ENCODE measurements around the gene CLECL1.
"Not testable (repeated sequence)": the region's sequence is repeated elsewhere in the genome, so short reads cannot be mapped to it uniquely, and the experiment has no call there.

The CLECL1 gene

DNA sequence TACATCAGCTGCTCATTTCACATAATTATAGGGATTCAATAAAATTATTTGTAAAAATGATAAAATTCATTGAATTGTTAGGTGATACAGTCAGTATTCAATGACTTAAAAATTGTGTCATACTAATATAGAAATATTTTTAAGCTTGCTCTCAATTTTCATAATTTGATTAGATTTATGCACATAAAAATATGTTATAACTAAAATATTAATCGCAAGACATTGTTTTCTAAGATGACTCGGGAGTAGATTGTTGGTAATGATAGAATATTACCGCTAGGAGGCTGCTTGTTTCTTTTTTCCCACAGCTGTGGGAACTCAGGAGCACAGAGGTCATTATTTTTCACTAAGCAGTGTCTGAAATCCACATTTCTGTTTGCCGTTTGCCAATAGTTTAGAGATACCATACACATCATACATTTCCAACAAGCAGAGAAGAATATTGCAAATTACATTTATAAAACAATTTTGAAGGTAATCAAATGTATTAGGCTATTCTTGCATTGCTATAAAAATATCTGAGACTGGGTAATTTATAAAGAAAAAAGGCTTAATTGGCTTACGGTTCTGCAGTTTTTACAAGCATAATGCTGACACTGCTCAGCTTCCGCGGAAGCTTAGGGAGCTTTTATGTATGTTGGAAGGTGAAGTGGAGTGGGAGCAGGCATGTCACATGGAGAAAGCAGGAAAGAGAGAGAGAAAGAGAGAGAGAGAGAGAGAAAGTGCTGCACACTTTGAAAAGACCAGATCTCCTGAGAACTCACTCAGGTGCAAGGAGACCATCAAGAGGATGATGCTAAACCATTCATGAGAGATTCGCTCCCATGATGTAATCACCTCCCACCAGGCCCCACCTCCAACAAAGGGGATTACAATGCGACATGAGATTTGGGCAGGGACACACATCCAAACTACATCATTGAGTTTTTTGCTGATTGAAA is 18.6 kb upstream of the CLECL1 start:
- peak; percentile 3 for DNase-seq

DNA sequence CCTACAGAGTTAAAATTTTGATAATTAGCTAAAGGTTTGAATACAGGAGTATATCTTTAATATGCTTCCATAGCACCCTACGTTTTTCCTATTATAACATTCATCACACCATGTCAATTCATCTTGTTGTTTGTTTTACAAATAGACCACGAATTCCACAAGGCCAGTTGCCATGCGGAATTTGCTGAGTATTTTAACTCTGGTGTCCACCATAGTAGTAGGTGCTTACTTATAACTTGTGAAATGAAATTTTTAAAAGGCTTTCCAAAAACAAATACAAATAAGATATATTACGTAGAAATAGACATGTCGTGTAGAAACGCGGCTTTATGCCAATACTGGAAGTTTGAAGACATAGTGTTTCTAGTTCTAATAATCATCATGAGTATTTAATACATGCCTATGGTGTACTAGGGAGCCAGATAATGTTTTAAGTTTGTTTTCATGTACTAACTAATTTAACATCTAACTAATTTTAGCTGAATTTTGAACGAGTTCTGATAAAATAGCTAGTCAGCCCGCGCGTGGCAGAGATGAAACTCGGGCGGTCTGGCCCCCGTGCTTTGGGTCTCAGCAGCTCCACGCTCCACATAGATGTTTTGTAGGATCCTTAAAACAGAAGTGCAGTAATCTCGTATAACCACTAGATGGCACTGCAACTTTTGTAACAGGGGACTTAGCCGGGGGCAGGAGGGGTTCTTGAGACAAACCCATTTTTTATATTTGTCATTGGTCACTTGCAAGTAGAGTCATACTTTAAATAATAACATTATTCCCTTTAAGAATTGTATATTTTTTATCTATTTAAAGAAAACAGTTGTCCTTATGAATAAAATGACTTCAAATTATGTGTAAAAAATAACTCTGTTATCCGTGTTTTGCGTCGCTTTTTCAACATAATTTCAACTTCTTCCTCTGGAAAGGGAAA is 17.6 kb upstream of the CLECL1 start:
- peak; percentile 68 for DNase-seq

DNA sequence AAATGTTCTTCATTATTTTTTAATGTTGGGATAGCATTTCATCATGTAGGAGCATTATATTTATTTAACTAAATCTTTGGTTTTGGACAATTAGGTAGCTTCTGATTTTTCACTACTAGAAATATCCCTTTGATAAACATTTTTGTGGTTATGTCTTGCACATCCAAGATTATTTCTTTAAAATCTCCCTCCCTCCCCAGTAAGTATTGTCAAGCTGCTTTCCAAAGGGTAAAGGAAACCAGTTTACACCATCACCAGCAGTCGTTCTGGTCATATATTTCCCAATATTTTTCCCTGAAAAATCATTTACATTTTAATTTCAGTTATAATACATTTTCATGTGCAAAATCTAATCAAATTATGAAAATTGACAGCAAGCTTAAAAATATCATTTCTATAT is 16.7 kb upstream of the CLECL1 start:
- no peak for DNase-seq

GRCh38 chr12:9745199-9745598 is 12.3 kb upstream of the CLECL1 start:
- no peak for DNase-seq

GRCh38 chr12:9742661-9743060 is 9.8 kb upstream of the CLECL1 start:
- no peak for DNase-seq

- DNase-seq: no peak
These were observed 8.8 kb upstream of the CLECL1 start for GRCh38 chr12:9741726-9742125.

GRCh38 chr12:9740106-9740750 is 7.3 kb upstream of the CLECL1 start:
- no peak for DNase-seq

GRCh38 chr12:9739404-9740105 is 6.7 kb upstream of the CLECL1 start:
- not testable (repeated sequence) for DNase-seq

GRCh38 chr12:9738905-9739304 is 6.0 kb upstream of the CLECL1 start:
- not testable (repeated sequence) for DNase-seq

DNA sequence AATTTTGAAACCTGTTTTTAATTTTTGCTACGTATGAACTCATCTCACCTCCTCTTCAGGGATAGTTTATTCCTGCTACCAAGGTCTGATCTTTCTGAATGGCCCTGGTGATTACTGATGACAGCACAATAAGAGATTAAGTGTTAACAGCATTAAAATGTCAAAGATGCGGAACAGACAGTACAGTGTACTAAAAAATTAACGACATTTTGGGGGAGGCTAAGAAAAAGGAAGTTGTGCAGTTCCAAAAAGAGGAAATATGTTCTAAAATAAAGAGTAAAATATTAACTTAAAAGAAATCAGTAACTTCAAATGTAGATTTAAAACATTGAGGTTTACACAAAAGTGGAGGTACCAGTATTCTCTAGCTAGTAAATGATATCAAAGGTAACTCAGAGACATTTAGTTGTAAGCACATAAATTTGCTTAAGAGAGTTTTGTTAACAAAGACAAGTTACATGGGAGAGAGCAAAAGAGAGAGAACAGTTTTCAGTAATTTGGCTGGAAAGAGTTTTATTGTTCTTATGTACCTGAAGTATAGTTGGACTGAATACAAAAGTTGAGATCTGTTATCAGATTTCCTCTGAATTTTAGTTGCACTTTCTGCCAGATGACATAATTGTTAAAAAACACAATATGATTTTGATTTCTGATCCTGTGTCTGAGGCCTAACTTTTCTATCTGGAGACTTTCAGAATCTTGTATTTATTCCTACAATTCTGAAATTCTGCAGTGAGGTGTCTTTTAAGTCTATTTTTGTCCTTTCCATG is 4.2 kb upstream of the CLECL1 start:
- DNase-seq: no peak

DNA sequence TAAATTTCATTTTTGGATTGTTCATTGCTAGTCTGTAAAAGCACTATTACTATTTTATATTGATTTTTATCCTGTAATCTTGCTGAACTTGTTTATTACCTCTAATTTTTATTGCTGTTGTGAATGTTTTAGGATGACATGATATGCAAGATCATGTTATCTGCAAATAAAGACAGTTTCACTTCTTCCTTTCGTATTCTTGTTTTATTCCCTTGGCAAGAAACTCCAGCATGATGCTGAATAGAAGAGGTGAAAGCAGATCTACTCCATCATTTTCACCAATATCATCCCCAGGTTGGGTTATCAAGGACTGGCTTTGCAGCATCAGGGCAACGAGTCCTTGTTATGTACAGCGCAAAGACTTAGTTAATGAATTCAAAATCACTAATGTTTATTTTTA is 2.7 kb upstream of the CLECL1 start:
- DNase-seq: no peak

- DNase-seq: no peak
These were observed 1.1 kb downstream of the CLECL1 start for GRCh38 chr12:9731797-9732196.

- DNase-seq: no peak
These were observed 1.5 kb downstream of the CLECL1 start for GRCh38 chr12:9731393-9731792.

DNA sequence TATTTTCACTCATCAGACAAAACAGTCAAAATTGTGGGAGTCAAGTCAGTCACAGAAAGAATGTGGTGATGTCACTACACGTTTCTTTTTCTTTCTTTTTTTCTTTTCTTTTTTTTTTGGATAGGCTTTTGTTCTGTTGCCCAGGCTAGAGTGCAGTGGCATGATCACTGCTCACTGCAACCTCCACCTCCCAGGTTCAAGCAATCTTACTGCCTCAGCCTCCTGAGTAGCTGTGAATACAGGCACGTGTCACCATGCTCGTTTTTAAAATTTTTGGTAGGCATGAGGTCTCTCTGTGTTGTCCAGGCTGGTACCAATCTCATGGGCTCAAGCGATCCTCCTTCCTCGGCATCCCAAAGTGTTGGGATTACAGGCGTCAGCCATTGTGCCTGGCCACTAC is 2.3 kb downstream of the CLECL1 start:
- DNase-seq: no peak

DNA sequence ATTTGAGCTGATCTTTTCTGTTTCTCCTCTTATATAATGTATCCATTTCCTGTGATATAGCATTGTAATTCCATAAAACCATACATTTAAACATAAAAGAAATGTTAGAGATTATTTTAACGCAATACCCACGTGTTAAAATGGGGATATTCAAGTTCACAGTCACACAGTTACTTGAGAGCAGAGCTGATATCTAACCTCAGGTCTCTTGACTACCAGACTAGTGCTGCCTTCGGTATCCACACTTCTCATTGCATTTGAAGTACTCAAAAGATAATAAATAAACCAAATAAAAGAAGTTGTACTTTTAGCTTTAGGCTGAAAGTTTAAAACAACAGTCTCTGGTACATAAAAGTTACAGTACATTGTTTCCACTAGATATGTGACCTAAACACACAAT is 2.9 kb downstream of the CLECL1 start:
- no peak for DNase-seq

- no peak for DNase-seq
These were observed 3.8 kb downstream of the CLECL1 start for GRCh38 chr12:9729082-9729481.

- no peak for DNase-seq
These were observed 5.1 kb downstream of the CLECL1 start for GRCh38 chr12:9727813-9728212.

- DNase-seq: no peak
These were observed 7.6 kb downstream of the CLECL1 start for GRCh38 chr12:9725213-9725870.

GRCh38 chr12:9724023-9724422 is 8.9 kb downstream of the CLECL1 start:
- no peak for DNase-seq

DNA sequence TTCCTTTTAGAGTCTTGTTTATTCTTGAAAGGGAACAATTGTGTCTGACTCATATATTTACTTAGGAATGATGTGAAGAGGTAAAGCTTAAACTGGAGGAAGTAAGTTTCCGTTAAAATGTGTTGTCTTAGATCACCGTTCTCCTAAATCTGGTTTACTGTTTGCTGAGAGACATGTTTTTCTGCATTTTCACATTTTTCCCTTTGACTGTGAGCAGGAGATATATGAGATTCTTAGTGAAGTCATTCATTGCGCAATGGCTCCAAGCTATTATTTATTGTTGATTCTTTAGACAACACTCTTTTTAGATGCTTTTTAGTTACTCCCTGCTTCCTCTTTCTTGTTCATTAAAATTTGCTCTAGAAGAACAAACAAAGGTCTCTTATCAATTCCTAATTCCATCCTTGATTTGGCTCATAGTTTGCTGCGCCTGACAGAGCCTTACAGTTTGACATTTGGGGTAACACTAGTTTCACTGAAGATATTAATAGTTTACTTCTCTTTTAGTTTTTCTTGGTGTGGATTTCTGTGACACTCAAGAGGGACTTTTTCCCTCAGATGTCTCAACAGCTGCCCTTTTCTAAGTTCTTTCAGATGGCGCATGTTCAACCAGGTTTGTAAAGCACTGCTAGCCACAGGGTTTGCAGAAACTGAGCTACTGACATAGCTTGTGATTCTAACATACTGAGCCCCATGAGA is 11.4 kb downstream of the CLECL1 start:
- no peak for DNase-seq

DNA sequence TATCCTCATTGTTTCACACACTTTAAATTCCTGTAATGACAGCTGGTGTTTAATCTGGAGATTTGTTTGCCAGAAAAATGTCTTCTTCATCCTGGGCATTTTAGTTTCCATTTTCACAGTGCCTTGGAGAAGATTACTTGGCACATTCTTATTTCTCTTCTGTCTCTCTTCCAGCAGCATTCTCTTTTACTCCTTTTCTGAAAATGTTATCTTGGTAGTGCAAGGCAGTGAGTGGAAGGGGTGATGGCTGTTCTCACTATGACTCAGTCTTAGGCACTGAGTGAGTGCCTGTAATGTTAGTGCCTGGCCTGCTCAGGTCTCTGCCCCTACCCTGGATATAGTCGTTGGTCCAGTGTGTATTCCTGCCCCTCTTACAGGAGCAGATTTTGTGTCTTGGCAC is 13.1 kb downstream of the CLECL1 start:
- no peak for DNase-seq

Measured in NCI-H2029 treated with DMSO at 0.1 percent for 48 hours (cell line).